ENCODE data around the gene SH3GL1. TPM values are rescaled to one million over a fixed set of nuclear protein-coding genes. Genes with fewer than 3 reads are reported as not detected.
A peak's percentile ranks its signal among the peaks of the same experiment; 100 is the strongest.

SH3GL1 gene
- total and polyA plus RNA-seq, 9 of the 15 experiments (the other 6 are each of a cell fraction or from before 2014, with no cell fraction given) = 1.7 to 75.3 (median 25.7) TPM

- TF ChIP-seq E2F4 (CRISPR knock-in tag; IDR thresholded peaks at IDR 0.05; ENCODE audit: low read depth) (0 out of 2 replicates have a peak, but pooled peaks have one; percentile 37), OTX1 (CRISPR knock-in tag; IDR thresholded peaks at IDR 0.05) (no peak), POU5F1 (IDR thresholded peaks at IDR 0.05; ENCODE audit: borderline replicate concordance, low read depth, low read length, partially characterized antibody) (no peak), FOXM1 (IDR thresholded peaks at IDR 0.05; ENCODE audit: low read depth) (no peak), FOXM1 (CRISPR knock-in tag; IDR thresholded peaks at IDR 0.05; ENCODE audit: low read depth) (no peak), MEF2D (tag; conservative IDR thresholded peaks at IDR 0.05; ENCODE audit: low read depth) (no peak), CREB3L1 (IDR thresholded peaks at IDR 0.05; ENCODE audit: borderline replicate concordance, low read depth) (no peak), KAT7 (CRISPR knock-in tag; IDR thresholded peaks at IDR 0.05; ENCODE audit: borderline replicate concordance) (peak; percentile 78), CBX1 (IDR thresholded peaks at IDR 0.05; ENCODE audit: low read depth) (no peak), HDGF (IDR thresholded peaks at IDR 0.05) (no peak), HDAC8 (tag; IDR thresholded peaks at IDR 0.05) (no peak), BCOR (IDR thresholded peaks at IDR 0.05) (peak; percentile 64; the same call in 1 of the 2 replicates), KDM1A (IDR thresholded peaks at IDR 0.05) (0 out of 4 replicates have a peak, but pooled peaks of 1 of the 2 experiments have one; percentile 24), L3MBTL2 (IDR thresholded peaks at IDR 0.05) (no peak), ETS1 (conservative IDR thresholded peaks at IDR 0.05; ENCODE audit: control insufficient read depth, low read depth, low read length) (no peak), HDAC2 (IDR thresholded peaks at IDR 0.05) (0 out of 2 replicates have a peak, but pooled peaks have one; percentile 38), FOXA3 (CRISPR knock-in tag; conservative IDR thresholded peaks at IDR 0.05 in 1 of 2, IDR thresholded peaks at IDR 0.05 in 1 of 2) (0 out of 4 replicates have a peak, but pooled peaks of 1 of the 2 experiments have one; percentile 54), IRF9 (tag; IDR thresholded peaks at IDR 0.05) (no peak), ZNF280B (CRISPR knock-in tag; IDR thresholded peaks at IDR 0.05) (no peak), ZFP91 (CRISPR knock-in tag; IDR thresholded peaks at IDR 0.05) (0 out of 2 replicates have a peak, but pooled peaks have one; percentile 18)
These were observed 2.8 kb upstream of the SH3GL1 start (continued) for GRCh38 chr19:4403005-4403761.

All from K562 (cell line).